LoVo (cell line): ENCODE measurements around the gene FAM237A.

Experiments used
- DNase-seq: peaks from one replicate; pipeline ENCODE4 v3.0.0-alpha.2; 2016; ENCODE audit warnings: low spot score

FAM237A gene

DNA sequence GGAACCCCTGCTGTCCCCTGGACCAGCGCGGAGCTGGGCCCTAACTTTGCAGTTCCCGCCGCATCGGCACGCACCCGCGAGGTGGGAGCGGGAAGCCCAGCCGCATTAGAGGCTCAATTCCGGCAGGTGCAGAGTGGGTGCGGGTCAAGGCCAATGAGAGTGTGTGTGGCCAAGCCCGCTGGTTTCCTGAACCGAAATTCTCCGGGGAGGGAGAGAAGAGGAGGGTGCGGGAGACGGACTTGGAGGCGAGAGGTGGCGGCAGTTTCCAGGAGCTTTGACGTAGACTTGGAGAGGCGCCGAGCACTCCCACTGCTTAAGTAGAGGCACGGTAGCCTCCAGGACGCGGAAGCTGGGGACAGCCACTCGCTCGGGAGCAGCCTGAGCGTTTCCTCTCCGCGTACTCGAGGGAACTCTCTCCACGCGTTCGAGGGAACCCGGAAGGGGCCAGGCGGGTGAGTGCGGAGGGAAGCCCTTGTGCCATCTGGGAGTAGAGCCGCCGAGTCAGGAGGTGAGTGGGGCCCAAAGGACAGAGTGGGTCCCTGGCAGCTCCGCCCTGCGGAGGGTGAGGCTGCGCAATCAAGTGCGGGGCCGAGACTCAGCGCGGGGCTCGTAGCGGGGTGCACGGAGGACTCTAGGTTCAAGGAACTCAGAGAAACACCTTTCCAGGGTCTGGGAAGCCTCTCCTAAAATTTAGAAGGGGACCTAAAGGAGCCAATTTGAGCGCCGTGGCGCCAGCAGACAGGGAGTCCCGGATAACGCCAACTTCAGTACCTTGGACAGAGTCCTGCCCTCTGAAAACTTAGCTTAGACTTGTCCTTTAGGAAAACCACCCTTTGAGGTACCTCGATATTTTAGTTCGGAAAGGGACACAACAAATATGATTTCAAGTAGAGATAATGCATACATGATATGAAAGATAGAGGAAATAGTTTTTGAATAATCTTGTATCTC, at the start of gene FAM237A:
Gene FAM237A, plus strand, starts transcription at position 413 of the 951 bp plus-strand sequence. CDS start 1,750 bp downstream, outside the sequence.
- DNase-seq, result peak; percentile 12

DNA sequence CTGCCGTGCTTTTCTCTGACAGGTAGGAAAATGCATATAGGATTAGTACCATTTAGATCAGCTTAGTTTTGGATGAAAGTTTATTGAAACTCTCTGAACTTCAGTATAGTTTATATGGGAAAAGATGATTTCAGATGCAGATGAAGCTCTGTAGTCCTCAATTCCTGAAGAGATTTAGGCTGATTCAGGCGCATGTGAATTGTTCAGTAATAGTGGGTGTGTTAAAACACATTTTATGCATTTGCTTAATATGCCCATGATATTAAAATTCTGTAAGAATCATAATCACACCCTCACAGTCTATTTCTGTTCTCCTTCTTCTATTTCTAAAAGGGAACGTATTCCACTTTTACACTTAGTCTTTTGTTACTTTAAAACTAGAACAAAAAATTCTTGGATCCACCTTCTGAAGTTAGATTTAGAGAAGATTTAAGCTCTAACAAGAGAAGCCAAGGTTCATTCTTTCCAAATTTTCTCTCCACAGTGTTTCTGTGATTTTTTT, 44.5 kb upstream of the FAM237A start:
- DNase-seq, result no peak

DNA sequence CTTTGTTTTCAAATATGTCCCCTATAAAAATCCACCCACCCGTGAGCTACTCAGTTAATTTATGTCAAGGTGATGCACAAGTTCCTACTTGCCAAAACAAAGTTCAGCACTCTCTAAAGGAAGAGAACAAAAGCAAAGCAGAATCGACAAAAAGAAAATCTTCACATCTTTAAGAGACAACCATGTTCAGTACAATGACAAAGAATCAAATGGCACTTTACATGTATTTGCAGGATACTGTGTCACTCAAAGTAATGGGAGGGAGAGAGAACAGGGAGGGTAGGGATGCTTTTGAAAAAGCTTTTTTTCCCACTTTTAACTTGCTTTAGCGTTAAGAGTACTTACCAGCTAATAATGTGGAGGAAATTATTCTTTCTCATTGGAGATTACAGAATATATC, 39.0 kb upstream of the FAM237A start:
- no peak for DNase-seq

DNA sequence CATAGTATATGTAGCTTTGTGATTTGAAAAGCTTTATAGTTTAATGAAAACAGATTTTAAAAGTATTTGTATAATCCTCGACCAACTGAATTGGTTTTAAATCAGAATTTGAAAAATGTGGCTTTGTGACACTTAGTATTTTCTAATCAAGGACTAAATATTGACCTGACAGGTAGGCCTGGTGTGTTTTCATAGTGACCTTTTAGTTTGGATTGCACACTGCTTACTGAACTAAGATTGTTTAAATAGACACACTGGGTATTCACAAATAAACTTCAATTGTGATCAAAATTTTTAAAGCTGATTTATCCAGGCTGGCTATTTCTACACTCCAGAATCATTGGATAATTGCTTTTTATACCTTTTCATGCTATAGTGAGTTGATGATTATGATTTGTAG, 31.8 kb upstream of the FAM237A start:
- DNase-seq, result no peak

DNA sequence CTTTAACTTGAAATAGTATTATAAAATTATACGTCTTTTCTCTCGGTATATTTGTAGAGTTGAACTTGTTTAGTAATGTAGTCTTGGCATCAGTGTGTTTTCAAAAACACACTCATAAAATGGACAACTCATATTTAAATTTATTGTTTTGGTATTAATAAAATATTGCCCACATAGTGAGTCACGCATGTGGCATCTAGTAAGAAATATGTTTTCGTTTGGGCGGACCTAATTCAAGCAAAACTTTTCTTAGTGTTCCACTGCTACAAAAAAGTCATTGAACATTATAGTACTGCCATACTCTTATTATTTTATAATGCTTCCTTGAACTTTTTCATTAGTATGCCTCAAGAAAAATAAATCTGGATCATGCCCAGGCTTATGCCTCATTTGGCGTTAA, 31.1 kb upstream of the FAM237A start:
- DNase-seq, result no peak

DNA sequence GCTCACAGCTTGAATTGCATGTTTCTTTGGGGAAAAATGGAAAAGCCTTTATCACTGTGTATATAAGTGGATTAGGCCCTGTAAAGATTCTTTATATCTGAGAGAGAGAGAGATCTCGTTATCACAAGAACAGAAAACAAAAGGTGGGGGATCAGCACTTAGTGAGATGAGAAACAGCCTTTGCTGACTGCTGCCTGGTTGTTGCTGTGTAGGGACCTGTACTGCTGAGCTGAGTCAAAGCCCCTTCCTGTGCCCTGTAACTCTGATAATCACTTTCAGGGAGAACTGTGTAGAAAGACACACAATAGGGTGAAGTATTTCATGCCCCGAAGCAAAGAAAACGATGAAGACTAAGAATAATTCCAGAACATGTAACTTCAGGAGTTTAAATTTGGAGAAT, 30.6 kb upstream of the FAM237A start:
- DNase-seq, result no peak

DNA sequence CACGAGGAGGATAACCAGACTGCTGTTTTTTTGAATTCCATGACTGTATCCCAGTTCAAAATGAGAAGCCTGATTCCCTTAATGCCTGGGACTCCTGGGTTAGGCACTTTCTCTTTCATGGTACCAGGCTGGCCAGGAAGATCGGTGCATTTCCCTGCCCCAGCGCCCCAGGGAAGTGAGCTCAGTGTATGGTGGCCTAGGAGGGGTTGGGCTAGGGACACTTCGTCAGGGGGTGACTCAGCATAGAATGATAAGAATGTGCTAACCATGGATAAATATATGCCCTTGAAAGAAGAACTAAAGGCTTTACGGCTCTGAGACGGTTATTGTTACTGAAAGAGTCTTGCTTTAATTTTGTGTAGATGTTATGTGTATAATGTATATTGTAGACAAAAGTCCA, 27.5 kb upstream of the FAM237A start:
- peak; percentile 27 for DNase-seq

DNA sequence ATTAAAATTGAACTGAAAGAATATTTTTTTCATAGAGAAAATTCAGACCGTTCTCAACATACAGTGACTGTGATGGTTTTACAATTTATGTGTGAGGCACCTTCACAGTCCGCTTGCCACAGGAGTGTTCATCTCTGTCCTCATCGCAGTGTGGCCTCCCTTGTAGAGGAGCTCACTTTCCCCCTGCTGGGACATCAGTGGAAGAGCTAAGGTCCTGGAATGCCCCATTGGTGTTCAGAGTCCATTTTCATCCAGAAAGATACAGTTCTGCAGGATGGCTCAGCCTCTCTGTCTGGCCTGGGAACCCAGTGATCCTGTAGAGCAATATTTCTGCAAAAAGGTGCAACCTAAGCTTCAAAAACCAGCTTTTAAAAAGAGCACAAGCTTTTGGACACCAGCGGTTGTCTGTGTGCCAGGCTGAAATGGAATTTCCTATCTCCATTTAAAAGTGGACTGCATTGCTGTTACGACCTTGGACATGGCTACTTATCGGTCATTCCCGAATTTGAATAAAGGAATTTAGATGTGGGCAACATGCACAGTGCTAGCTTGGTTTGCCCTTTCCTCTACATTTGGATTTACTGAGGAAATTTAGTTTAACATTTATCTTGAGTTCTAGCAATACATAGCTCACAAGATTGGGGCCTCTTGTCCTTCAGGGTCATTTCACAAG, 26.7 kb upstream of the FAM237A start:
- no peak for DNase-seq

DNA sequence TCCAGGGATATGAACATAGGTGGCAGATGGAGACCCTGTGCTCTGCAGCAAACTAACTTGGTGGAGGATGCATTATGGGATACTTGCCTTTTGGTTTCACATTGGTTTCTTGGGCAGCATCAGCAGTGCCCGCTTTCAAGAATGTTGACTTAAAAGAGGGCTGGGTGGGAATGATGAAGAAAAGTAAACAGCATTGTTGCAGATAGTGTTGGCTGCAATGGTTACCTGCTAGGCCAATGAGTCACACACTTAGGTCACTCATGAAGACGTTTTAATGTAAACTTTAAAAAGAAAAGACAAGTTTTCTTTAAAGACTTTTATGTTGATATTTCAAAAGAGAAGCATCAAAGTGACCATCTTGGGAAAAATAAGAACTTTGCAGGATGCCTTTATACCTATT, 26.1 kb upstream of the FAM237A start:
- DNase-seq, result peak; percentile 2

DNA sequence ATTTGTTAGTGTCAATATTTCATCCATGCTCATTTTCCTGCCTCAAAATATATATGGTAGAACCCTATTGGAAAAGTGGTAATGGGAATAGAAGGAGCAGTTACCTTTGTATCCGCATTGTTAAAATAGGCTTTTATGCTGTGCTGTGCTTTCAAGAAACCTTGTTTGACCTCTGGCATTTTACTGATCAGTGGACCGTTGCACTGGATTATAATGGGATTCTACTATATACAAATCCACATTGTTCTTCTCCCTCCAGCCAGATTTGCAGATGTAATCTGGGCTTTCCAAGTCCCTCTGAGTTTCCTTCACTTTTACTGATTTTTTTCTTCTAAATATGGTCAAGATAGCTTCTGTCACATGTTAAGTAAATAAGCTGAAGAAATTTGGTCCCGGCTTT, 23.3 kb upstream of the FAM237A start:
- DNase-seq, result no peak

DNA sequence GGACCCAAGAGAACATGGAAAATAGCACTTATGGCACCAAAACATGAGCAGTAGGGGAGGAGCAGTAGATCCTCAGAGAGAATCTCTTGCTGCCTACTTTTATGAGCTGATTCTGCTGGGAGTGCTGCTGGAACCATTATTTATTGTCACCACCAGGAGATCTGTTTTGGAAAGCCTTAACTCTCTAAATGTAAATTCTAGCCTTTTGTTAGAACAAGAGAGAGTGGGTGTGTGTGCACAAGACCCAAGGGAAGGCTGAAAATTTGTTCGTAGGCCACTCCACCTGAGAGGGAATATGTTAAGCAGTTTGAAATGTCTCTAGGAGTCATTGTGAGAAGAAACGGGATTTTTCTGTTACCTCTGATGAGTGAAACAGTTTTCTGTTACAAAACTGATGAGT, 16.2 kb upstream of the FAM237A start:
- DNase-seq, result no peak

DNA sequence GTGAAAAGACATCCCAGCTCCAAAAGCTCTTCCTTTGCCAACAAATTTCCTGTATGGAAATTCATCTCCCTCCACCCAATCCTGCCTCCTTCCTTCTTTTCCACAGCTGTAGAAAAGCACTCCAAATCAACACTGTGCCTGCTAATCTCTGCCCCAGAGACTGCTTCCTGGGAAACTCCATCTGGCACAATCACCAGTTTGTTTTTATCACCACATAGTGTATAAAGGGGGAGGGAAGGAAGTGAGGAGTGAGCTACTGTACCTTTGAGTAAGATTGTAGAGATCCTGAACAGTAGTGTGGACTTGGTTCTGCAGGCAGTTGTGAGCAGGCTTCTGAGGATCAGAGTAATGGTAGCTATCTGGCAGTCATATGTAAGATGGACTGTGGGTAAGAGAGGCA, 14.7 kb upstream of the FAM237A start:
- no peak for DNase-seq

DNA sequence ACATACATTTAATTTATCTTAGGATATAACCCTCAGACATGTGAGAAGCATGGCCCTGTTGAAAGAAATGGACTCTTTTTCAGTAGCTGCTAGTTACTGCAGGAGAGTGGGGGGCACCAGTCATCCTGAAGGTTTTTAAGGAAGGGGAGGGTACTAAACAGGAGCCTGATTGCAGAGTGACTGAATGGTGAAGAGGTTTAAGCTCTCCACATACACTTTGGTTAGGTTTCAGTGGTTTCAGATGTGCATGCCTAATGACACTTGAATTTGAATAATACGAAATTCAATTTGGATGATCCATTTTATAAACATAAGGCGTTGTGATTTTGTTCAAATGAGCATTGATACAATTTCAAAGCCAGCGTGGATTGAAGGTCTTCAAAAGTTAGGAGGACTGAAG, 10.9 kb upstream of the FAM237A start:
- DNase-seq, result no peak

DNA sequence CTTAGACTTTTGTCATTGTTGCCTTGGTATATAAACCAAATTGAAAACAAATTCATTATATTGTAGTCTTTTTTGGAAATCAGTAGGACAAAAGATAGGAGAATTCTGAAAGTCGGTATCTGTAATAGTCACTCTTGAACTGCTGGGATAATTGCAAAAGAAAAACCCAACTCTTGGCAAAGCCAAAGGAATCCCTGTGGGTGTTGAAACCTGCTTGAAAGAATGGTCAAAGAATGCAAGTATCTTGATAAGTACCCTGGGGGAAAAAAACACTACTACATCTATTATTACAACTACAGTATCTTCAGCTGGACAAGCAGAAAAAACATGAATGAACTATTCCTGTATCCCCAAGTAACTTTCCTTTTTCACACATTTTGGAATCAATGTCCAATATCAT, 7.3 kb upstream of the FAM237A start:
- no peak for DNase-seq

DNA sequence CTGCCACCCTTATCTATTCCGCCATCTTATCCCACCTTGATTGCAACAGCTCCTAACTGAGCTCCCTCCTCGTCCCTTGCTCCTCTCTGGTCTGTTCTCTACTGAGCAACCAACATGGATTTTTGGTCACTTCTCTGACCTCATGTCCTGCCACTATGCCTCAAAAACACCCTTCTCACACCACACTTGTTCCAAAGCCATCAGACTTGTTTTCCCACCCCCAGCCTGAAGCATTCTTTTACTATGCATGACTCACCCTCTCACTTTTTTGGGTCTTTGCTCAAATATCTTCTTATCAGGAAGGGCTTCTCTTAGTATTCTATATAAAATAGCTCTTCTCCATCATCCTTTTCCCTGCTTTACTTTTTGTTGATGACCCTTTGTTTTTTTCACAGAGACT, 2.7 kb upstream of the FAM237A start:
- no peak for DNase-seq

DNA sequence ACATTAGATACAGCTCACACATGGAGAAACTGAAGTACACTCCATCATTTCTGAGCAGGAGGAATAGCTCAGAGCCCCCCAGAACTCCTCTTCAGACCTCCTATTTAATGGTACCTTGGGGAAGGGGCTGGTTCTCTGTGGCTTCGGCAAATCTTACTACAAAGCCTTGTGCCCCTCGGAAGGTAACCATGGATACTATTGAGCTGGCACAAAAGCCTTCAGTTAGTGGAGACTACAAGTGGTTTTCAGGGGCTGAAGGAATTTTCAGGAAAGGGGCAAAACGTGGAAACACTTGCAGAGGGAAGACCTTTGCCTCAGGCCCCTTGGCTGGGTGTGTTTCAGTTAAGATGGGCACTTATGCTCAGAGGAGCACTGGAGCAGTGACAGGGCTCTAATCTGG, 1.1 kb upstream of the FAM237A start:
- no peak for DNase-seq

DNA sequence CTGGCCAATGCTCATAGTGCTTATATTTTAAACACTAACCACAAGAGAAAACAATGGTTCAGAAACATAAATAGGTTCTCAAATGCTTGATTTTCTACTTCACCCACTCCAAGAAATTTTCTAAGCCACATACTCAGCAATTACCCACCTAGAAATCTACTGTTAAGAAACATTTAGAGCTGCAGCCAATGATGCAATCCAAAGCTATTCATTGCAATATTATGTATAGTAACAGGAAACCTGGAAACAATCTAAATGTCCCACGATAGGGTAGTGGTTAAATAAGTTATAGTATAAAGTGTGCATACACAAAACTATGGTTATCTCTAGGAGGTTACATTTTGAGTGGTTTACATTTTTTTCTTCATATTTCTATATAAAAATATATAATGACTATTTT, 5.7 kb downstream of the FAM237A start:
- no peak for DNase-seq

DNA sequence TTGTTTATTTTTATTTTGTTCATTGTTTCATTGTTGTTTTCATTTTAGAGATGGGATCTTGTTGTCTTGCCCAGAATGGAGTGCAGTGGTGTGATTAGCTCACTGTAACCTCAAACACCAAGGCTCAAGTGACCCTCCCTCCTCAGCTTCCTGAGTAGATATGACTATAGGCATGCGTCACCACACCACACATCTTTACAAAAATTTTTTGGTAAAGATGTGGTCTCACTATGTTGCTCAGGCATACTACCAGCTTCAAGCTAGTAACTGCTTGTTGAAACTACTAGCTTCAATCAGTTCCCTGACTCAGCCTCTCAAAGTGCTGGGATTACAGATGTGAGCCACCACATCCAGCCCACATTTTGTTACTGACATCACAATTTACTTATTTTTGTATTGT, 14.8 kb downstream of the FAM237A start:
- DNase-seq, result no peak

DNA sequence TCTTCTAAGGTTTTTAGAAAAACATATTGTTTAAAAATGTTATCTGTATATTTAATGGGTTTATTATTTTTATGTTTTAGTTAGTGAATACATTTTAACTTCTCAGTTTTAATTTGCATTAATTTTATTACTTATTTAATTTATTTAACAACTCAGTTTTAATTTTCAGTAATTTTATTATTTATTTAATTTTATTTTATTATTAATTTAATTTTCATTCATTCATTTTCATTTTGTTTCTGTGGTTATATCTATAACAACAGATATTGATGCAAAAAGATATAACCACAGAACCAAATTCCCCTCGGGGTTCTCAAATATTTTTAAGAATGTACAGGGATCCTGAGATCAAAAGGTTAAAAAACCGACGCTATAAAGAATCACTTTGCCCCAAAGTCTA, 23.0 kb downstream of the FAM237A start:
- no peak for DNase-seq

DNA sequence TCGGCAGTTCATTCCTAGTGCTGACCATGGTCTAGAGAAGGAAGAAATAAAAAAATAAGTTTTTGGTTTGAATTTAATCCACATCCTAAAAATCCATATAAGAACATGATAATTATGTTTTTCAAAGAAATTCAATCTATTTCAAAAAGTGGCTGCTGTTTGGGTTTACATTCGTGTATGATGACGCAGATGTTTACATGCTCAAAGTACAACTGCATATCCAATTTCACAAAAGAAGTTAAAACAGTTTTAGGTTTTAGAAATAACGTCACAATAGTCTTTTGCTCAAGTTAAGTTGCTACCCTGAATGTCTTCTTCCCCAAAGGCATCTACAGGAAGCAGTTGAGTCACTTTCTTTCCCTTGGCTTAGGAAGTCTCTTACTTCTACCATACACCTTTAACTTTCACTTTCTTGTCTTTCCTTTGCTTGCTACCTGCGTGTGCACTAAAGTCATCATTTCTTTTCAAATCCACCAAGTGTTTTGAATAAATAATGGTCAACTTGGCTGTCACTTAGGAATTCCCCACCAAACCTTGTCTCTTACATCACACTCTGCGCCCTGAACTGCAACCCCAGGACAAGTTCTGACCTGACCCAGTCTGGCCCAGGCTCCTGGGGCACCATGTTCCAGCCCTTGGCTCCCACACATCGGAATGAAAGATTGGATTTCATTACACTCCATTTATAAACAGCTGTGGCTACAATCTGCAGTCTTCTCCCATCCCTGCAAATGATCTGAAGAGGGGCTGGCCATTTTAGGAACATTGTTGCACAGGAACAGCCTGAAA, 28.4 kb downstream of the FAM237A start:
- DNase-seq, result no peak

DNA sequence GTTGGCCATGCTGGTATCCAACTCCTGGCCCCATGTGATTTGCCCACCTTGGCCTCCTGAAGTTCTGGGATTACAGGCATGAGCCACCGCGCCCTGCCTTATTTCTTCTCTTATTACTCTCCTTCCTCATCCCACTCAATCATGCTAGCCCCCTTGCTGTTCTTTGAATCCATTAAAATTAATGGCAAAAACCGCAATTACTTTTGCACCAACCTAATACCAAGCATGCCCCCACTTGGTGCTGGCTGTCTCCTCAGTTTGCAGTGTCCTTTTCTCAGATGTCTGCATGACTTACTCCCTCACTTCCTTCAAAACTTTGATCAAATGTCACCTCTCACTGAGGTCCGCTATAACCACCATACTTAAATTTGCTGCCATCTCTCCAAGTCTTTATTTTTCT, 41.3 kb downstream of the FAM237A start:
- DNase-seq, result no peak

DNA sequence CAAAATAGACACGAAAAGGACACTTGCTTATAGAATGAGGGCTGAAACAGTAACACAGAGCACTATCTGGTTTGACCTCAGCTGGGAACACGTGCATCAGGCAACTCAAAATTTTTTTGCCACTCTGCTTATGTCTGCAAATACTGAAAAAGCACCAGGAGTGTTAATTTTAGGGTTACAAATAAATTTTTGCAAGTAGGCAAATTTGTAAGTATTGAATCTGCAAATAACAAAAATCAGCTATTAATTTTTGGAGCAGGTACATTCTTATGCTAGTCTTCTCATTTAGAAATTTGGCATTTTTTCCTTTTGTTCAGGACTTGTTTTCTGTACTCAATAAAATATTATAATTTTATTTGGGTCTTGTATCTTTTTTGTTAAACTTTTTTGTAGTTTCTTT, 46.2 kb downstream of the FAM237A start:
- no peak for DNase-seq

DNA sequence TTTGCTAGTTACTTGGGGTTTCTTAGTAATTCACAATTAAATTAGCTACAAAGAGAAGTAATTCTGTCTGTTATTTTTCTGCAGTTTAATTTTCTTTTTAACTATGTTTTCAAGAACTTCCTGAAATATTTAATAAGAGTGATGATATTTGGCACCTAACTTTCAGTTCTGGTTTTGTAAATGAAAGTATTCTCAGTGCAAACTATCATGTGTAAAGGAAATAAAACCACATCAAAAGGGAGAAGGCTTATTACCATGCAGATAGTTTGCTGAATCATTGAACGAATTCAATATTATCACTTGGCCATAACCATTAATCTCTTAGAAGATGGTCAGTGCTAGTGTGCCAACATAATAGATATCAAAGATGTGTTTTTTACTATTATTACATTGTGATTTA, 46.7 kb downstream of the FAM237A start:
- no peak for DNase-seq
